SK-N-MC (cell line): Measurements from ENCODE around the gene HAUS5.

Experiments used
- DNase-seq: peaks from one replicate; pipeline ENCODE4 v3.0.0-alpha.2; 2011; ENCODE audit warnings: low read depth, low spot score
- H3K27ac ChIP-seq: fragments of 200-600 bp; sonication (generic); 2 replicates; pipeline ENCODE4 v1.5.1; 2016; ENCODE audit warnings: mixed run types
- H3K36me3 ChIP-seq: fragments of 200-600 bp; sonication (generic); 2 replicates; pipeline ENCODE4 v1.6.1; 2017; ENCODE audit warnings: antibody characterized with exemption, low read length, mixed read lengths; ENCODE audit not compliant: insufficient read depth
- H3K4me3 ChIP-seq: fragments of 200-600 bp; sonication (generic); 2 replicates; pipeline ENCODE4 v1.5.1; 2016
- H3K9ac ChIP-seq: fragments of 200-600 bp; sonication (generic); 2 replicates; pipeline ENCODE4 v1.8.0; 2017; ENCODE audit warnings: mixed run types, mixed read lengths; ENCODE audit not compliant: insufficient read length
- H3K9me3 ChIP-seq: fragments of 200-600 bp; sonication (generic); 2 replicates; pipeline ENCODE4 v1.6.1; 2017; ENCODE audit warnings: low read depth, mild to moderate bottlenecking, antibody characterized with exemption, low read length, moderate library complexity, mixed read lengths
- EZH2 ChIP-seq: fragments of 200-600 bp; sonication (generic); IDR thresholded peaks from one replicate; pipeline ENCODE4 v1.6.1; 2017; ENCODE audit warnings: antibody characterized with exemption
- FOXP2 ChIP-seq: optimal IDR thresholded peaks from 2 replicates; pipeline ENCODE3; 2011; ENCODE audit warnings: mild to moderate bottlenecking, moderate library complexity; ENCODE audit not compliant: insufficient read depth; ENCODE audit errors: extremely low read length, control extremely low read depth
- POLR2AphosphoS5 ChIP-seq: IDR thresholded peaks from 2 replicates; pipeline ENCODE4 v1.6.1; 2012; ENCODE audit warnings: mild to moderate bottlenecking, low read depth, low read length, borderline replicate concordance

Gene HAUS5

GRCh38 chr19:35612559-35613321 lies at the start of gene HAUS5:
HAUS5 (plus strand) TSS chr19:35612735; CDS start chr19:35612795, 60 bp downstream.
- DNase-seq, result peak; percentile 22
- H3K27ac ChIP-seq, result no peak within 1 kb of the TSS
- no peaks in the 10 kb centered on the region for H3K9me3 ChIP-seq
- H3K9ac ChIP-seq, result peak within 1 kb of the TSS; percentile 96
- TF ChIP-seq POLR2AphosphoS5, result peak; percentile 79
- TF ChIP-seq FOXP2, result no peak
- no peaks in the 10 kb centered on the region; the same call in 1 of the 2 replicates for H3K36me3 ChIP-seq
- H3K4me3 ChIP-seq, result peak within 1 kb of the TSS; percentile 97

- H3K4me3 ChIP-seq, result no peak overlapping the region
- H3K9ac ChIP-seq, result no peak overlapping the region
- no peak for DNase-seq
- TF ChIP-seq EZH2 (no peak), FOXP2 (no peak), POLR2AphosphoS5 (no peak)
- H3K36me3 ChIP-seq, result no peaks in the 10 kb centered on the region
- H3K9me3 ChIP-seq, result no peaks in the 10 kb centered on the region
- H3K27ac ChIP-seq, result no peak overlapping the region
These were observed 49.8 kb upstream of the HAUS5 start for GRCh38 chr19:35562776-35563175.

GRCh38 chr19:35563207-35563829 lies 49.2 kb upstream of the HAUS5 start, which contains the start of gene ATP4A:
ATP4A (minus strand) TSS chr19:35563658; CDS start chr19:35563629, 29 bp downstream.
- H3K4me3 ChIP-seq, result no peak within 1 kb of the TSS
- H3K27ac ChIP-seq, result no peak within 1 kb of the TSS
- no peaks in the 10 kb centered on the region for H3K9me3 ChIP-seq
- H3K9ac ChIP-seq, result no peak within 1 kb of the TSS
- H3K36me3 ChIP-seq, result no peaks in the 10 kb centered on the region
- DNase-seq, result no peak
- TF ChIP-seq POLR2AphosphoS5, result no peak
- no peak for TF ChIP-seq FOXP2
- TF ChIP-seq EZH2, result no peak

- DNase-seq, result no peak
- no peaks in the 10 kb centered on the region for H3K36me3 ChIP-seq
- TF ChIP-seq POLR2AphosphoS5, result no peak
- no peak for TF ChIP-seq FOXP2
- TF ChIP-seq EZH2, result no peak
- no peaks in the 10 kb centered on the region for H3K9me3 ChIP-seq
- no peak overlapping the region for H3K4me3 ChIP-seq
- H3K9ac ChIP-seq, result no peak overlapping the region
- H3K27ac ChIP-seq, result no peak overlapping the region
These were observed 47.3 kb upstream of the HAUS5 start for GRCh38 chr19:35565016-35565856.

- H3K9ac ChIP-seq, result no peak overlapping the region
- H3K4me3 ChIP-seq, result no peak overlapping the region
- no peak for DNase-seq
- H3K27ac ChIP-seq, result no peak overlapping the region
- H3K36me3 ChIP-seq, result no peaks in the 10 kb centered on the region
- H3K9me3 ChIP-seq, result no peaks in the 10 kb centered on the region
- TF ChIP-seq FOXP2, result no peak
- no peak for TF ChIP-seq POLR2AphosphoS5
- no peak for TF ChIP-seq EZH2
These were observed 45.8 kb upstream of the HAUS5 start for GRCh38 chr19:35566738-35567137.

- no peak for DNase-seq
- Histone ChIP-seq H3K9ac (no peak overlapping the region), H3K27ac (no peak overlapping the region), H3K9me3 (no peaks in the 10 kb centered on the region), H3K4me3 (no peak overlapping the region), H3K36me3 (no peaks in the 10 kb centered on the region)
- no peak for TF ChIP-seq POLR2AphosphoS5
- TF ChIP-seq FOXP2, result no peak
- TF ChIP-seq EZH2, result no peak
These were observed 43.2 kb upstream of the HAUS5 start for GRCh38 chr19:35569281-35569781.

GRCh38 chr19:35571406-35571965 lies 41.0 kb upstream of the HAUS5 start:
- no peak overlapping the region for H3K27ac ChIP-seq

More at GRCh38 chr19:35571406-35571965, 41.0 kb upstream of the HAUS5 start:
- H3K4me3 ChIP-seq, result no peak overlapping the region
- no peaks in the 10 kb centered on the region for H3K9me3 ChIP-seq
- no peak for DNase-seq
- no peak for TF ChIP-seq POLR2AphosphoS5
- no peak for TF ChIP-seq EZH2
- no peak for TF ChIP-seq FOXP2
- H3K9ac ChIP-seq, result no peak overlapping the region
- H3K36me3 ChIP-seq, result no peaks in the 10 kb centered on the region
